Ovary (tissue), 3 donors: ENCODE data around the gene NCEH1.

Experiments used
- CTCF ChIP-seq, 3 donors: fragments of 450-650 bp in 2 of 3; fragments of 200-600 bp in 1 of 3; IDR thresholded peaks; one replicate each; pipeline versions ENCODE4 v1.5.1 to v1.8.0; 2016 to 2022; ENCODE audit warnings: antibody characterized with exemption in 3 of 3, mild to moderate bottlenecking in 1 of 3
- EP300 ChIP-seq: sonication (generic); formaldehyde crosslinking; IDR thresholded peaks from one replicate; pipeline ENCODE4 v1.6.1; 2017; ENCODE audit warnings: antibody characterized with exemption
- POLR2A ChIP-seq: fragments of 450-650 bp; IDR thresholded peaks from one replicate; pipeline ENCODE4 v1.6.1; 2017; ENCODE audit warnings: antibody characterized with exemption, mild to moderate bottlenecking, moderate library complexity
- donor health status: DM: no; HTN: no; CAD: no.

- no peak for TF ChIP-seq EP300
- no peak for TF ChIP-seq CTCF (IDR thresholded peaks at IDR 0.05)
- TF ChIP-seq POLR2A: no peak
Observed at GRCh38 chr3:172647823-172648222, 63.0 kb downstream of the NCEH1 start.
